ENCODE data around the gene NME4.

Gene NME4

GRCh38 chr16:363766-364490 is 33.1 kb upstream of the NME4 start:
- no peak for DNase-seq (ENCODE audit: low read depth, low spot score)

DNA sequence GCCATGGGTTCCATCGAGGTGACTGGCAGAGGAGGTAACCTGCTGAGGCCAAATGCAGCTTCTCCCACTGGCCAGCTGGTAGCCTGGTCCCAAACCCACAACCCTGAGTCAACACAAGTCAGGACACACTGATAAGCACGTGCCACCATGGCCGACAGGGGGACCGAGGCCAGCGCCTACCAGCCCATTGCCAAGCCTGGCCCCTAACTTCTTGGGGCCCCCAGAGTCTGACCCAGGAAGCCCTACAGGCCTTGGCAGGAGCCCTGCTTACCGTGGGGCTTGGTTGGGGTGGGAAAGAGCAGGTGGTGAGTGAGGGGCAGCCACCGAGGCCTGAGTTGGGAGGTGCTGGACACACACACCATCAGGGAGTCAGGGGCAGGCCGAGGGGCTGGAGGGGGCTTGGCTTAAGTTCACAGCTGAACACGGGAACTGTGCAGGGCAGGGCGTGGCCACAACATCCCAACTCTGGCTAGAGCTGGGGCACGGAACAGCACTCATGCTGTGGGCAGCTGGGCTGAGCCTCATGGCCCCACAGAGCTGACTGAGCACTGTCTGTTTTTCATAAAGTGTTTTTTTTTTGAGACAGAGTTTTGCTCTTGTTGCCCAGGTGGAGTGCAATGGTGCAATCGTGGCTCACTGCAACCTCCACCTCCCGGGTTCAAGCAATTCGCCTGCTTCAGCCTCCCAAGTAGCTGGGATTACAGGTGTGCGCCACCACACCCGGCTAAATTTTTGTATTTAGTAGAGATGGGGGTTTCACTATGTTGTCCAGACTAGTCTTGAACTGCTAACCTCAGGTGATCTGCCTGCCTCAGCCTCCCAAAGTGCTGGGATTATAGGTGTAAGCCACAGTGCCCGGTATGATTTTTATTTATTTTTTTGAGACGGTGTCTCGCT is 32.2 kb upstream of the NME4 start:
- no peak for DNase-seq (ENCODE audit: low read depth, low spot score)

GRCh38 chr16:366476-366875 is 30.5 kb upstream of the NME4 start:
- no peak for DNase-seq (ENCODE audit: low read depth, low spot score)

DNA sequence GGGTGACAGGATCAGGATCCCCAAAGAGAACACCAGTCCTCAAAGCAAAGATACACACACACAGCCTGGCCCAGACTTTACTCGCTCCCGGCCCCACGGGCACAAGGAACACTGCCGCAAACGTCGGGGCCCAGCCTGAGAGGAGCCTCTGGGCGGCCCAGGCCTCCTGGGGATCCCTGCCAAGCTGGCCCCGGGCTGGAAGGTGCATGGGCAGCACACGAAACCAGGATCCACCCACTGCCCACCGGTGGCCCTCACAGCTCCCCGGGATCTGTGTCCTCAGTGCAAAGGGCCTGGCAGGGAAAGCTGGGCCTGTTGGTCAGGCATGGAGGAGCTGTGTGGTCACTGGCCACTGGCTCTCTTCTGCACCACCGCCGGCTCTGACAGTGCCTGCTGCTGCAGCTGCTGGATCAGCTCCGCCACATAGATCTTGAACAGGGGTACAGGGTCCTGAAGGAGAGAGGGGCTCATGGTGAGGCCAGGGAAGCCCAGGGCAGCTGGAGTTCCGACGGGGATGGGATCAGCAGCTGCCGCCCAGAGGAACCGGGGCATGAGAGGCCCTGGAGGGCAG is 29.6 kb upstream of the NME4 start:
- DNase-seq (ENCODE audit: low read depth, low spot score): no peak

DNA sequence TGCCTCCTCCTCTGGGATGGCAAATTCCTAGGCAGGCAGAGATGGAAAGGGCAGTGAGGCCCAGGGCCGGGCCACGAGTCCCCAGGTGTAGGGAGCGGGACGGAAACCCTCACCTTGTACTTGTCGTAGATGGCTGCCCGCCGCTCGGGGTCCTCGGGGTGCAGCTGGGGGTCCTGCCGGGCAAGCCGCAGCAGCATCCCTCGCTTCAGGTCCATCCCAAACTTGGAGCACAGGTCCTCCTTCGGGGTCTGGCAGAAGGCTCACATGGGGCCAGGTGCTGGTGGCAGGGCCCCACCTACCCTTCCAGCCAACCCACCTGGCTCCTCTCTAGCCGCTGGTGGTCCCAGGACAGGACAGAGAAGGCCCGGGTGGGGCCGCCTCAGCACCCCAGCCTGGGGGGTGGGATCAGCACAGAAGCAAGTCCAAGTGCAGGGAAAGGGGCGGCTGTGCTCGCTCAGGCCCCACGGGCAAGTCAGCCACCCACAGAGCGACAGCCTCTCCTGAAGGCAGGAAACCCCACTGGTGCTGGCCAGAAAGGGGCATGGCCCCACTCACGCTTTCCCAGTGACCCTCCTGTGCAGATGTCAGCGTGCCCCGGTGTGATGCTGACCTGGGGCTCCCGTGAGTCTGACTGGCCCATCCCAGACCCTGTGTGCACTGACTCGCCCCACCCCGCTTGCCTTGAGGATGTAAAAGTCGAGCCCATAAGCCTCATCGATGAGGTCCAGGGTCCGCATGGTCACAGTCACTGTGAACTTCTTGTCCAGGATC is 28.4 kb upstream of the NME4 start:
- no peak for DNase-seq (ENCODE audit: low read depth, low spot score)

- DNase-seq (ENCODE audit: low read depth, low spot score): no peak
These were observed 27.6 kb upstream of the NME4 start for GRCh38 chr16:369275-369865.

DNA sequence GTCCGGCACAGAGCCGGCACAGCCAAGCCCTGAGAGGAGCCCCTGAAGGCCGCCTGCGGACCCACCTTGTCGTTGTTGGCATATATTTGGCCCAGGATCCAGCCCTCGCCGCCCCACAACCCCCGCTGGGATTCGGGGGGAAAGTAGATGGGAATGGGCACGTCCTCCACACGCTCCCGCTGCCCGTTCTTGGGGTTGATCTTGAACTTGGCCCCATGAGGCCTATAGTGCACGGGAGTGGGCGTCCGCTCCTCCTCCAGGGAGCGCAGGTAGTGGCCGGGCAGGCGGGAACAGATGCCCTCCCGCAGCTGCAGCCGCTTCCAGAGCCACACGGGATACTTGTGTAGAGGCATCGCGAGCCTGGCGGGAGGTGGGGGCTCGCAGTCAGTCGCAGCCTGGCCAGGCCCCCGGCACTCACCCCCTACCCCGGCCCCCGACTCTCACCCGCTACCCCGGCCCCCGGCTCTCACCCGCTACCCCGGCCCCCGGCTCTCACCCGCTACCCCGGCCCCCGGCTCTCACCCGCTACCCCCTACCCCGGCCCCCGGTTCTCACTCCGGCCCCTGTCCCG is 27.0 kb upstream of the NME4 start:
- DNase-seq (ENCODE audit: low read depth, low spot score): no peak

- peak; percentile 90 for DNase-seq (ENCODE audit: low read depth, low spot score)
These were observed 26.6 kb upstream of the NME4 start, which contains the start of gene MRPL28 for GRCh38 chr16:370443-370842. Gene MRPL28 (minus strand): TSS chr16:370538. CDS start chr16:370218, 320 bp downstream.

- DNase-seq (ENCODE audit: low read depth, low spot score): no peak
These were observed 26.0 kb upstream of the NME4 start for GRCh38 chr16:370979-371514.

GRCh38 chr16:371515-372301 is 25.3 kb upstream of the NME4 start:
- no peak for DNase-seq (ENCODE audit: low read depth, low spot score)

DNA sequence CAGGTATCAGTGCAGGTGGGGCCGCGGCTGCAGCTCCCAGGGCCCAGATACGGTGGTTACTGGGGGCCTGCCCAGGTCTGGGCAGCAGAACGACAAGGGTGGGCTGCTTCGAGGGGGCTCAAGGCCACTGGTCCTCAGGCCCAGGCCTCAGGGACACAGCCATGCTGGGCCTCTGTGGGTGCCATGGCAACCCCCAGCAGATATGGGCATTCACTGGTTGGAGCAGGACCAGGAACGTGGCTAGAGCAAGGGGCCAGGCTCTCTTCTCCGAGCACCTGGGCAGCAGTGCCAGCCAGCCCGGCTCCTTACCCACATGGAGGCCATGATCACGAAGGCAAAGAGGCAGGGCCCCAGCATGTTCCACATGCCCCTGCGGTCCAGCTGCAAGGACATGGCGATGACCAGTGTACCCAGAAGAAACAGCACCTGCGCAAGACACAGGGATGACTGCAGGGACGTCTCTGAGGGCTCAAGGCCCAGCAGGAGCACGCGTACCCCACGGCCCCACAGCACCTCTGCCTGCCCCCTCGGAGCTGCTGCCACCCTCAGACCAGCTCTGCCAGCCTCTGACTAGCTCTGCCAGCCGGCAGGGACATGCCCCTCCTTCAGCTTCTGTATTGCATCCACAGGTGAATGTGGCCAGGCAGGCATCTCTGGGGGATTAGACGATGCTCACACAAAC is 24.6 kb upstream of the NME4 start:
- no peak for DNase-seq (ENCODE audit: low read depth, low spot score)

DNA sequence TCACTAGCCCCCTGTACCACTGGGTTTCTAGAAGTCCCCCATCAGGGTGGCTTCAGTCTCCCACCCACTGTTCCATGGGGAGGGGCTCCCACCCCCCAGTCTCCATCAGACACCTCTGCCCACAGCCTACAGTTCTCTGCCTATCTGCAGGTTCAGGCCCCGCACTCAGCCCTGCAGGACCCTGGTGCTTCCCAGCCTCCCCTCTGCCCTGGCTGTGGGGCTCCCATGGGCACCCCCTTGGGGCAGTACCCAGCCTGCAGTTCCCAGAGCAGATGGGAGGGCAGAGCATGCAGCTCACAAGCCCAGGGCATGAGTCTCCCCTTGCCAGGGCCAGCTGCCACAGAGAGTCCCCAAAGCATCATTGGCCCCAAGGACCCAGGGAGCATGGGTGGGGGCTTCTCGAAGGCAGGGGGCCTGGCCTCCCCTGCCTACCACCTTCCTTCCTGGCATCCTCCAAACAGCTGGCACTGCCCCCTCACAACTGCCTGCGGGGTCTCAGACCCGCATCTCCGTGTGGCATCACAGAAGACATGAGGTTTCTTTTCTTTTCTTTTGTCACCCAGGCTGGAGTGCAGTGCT is 23.9 kb upstream of the NME4 start:
- DNase-seq (ENCODE audit: low read depth, low spot score): no peak

- DNase-seq (ENCODE audit: low read depth, low spot score): no peak
These were observed 23.0 kb upstream of the NME4 start for GRCh38 chr16:373848-374615.

- DNase-seq (ENCODE audit: low read depth, low spot score): no peak
These were observed 22.4 kb upstream of the NME4 start for GRCh38 chr16:374616-374926.

DNA sequence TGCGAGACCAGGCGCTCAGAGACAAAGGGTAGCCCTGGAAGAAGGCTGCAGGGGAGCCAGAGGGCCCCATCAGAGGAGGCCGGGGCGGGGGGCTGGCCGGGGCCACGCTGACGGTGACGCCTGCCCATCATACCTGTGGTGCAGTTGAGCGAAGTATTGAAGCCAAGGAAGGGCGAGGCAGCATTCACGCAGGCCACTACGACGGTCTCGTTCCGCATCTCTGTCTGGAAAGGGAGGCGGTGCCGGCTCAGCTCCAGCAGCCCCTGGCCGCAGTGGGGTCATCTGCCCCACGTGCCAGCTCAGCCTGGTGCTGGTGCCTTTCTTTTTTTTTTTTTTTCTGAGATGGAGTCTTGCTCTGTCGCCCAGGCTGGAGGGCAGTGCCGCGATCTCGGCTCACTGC is 21.8 kb upstream of the NME4 start:
- DNase-seq (ENCODE audit: low read depth, low spot score): no peak

DNA sequence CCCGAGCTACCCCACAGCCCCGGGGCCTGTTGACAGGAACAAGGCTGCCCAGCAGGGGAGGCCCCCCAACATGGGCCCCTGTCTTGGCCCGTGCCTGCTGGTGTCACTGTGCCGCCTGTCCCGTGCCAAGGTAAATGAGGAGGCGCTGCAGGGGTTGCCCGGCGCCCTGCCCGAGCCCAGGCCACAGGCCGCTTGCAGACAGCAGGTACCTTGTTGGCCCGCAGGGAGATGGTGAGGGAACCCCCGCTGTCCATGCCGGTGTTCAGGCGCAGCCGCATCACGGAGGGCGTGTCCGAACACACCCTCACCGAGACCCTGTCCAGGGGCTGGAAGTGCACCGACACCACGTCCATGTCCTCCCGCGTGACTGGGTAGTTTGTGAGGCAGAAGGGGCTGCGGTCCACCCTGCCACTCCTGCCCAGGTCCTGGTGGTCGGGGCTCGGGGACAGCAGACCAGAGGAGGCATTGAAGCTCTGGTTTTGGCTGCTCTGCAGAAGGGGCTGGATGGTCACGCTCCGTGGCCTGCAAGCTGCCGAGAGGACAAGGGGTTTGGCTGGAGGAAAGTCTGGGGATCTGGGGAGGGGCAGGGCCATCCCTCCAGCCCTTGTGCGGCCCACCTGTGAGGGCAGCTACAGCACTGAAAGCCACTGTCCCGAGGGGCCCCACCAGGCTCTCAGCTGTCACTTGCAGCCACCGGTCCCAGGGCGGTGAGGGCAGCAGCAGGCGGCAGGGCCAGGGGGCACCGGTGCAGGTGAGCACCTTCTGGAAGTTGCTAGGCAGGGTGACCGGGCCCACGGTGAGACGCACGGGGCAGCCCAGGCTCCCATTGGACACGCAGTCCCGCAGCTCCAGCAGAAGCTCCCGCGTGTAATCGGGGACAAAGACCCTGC is 20.8 kb upstream of the NME4 start:
- no peak for DNase-seq (ENCODE audit: low read depth, low spot score)

- DNase-seq (ENCODE audit: low read depth, low spot score): no peak
These were observed 20.1 kb upstream of the NME4 start for GRCh38 chr16:376817-377418.
